H9 (cell line): ENCODE data around the gene DDX25. TPM values are rescaled to one million over a fixed set of nuclear protein-coding genes. Genes with fewer than 3 reads are reported as not detected.

ENCODE experiments used
- DNase-seq: peaks from one replicate; pipeline ENCODE4 v3.0.0-alpha.2; 2017
- H2AFZ ChIP-seq: one replicate; pipeline ENCODE4 v1.6.1; 2013; ENCODE audit warnings: mild to moderate bottlenecking, low read length, control low read depth, moderate library complexity
- H2AK5ac ChIP-seq: 2 replicates; pipeline ENCODE4 v1.6.1; 2013; ENCODE audit warnings: low read length, control low read depth, mixed read lengths; ENCODE audit not compliant: insufficient read length
- H2BK120ac ChIP-seq: one replicate; pipeline ENCODE4 v1.6.1; 2013; ENCODE audit warnings: low read depth, mild to moderate bottlenecking, low read length, control low read depth, inconsistent platforms; ENCODE audit not compliant: poor library complexity, severe bottlenecking
- H2BK12ac ChIP-seq: 2 replicates; pipeline ENCODE4 v1.6.1; 2013; ENCODE audit warnings: low read length, control low read depth, mixed read lengths, low read depth; ENCODE audit not compliant: insufficient read length
- H2BK15ac ChIP-seq: 2 replicates; pipeline ENCODE4 v1.6.1; 2013; ENCODE audit warnings: low read depth, low read length, control low read depth
- H2BK20ac ChIP-seq: one replicate; pipeline ENCODE4 v1.6.1; 2013; ENCODE audit warnings: low read depth, mild to moderate bottlenecking, low read length, control low read depth, inconsistent platforms; ENCODE audit not compliant: poor library complexity, severe bottlenecking
- H2BK5ac ChIP-seq: 2 replicates; pipeline ENCODE4 v1.6.1; 2013; ENCODE audit warnings: low read length, control low read depth, mixed read lengths; ENCODE audit not compliant: insufficient read length
- H3K14ac ChIP-seq: 2 replicates; pipeline ENCODE4 v1.6.1; 2013; ENCODE audit warnings: low read length, control low read depth; ENCODE audit not compliant: insufficient read depth
- H3K18ac ChIP-seq: 2 replicates; pipeline ENCODE4 v1.6.1; 2013; ENCODE audit warnings: low read depth, mild to moderate bottlenecking, mixed read lengths, low read length, control low read depth; ENCODE audit not compliant: insufficient read length
- H3K23ac ChIP-seq: 2 replicates; pipeline ENCODE4 v1.6.1; 2013; ENCODE audit warnings: low read length, control low read depth, mixed read lengths, low read depth; ENCODE audit not compliant: insufficient read length
- H3K23me2 ChIP-seq: 2 replicates; pipeline ENCODE4 v1.6.1; 2013; ENCODE audit warnings: low read depth, mild to moderate bottlenecking, mixed read lengths, low read length, control low read depth; ENCODE audit not compliant: insufficient read length, poor library complexity, severe bottlenecking
- H3K27ac ChIP-seq: 2 replicates; pipeline ENCODE4 v1.5.1; 2013; ENCODE audit warnings: low read length, control low read depth, mixed read lengths, low read depth; ENCODE audit not compliant: insufficient read length
- H3K27me3 ChIP-seq: 2 replicates; pipeline ENCODE4 v1.6.1; 2013; ENCODE audit warnings: low read length, control low read depth, inconsistent platforms; ENCODE audit not compliant: insufficient read depth
- H3K4ac ChIP-seq: 2 replicates; pipeline ENCODE4 v1.6.1; 2013; ENCODE audit warnings: low read depth, mild to moderate bottlenecking, control low read depth, inconsistent platforms, low read length, moderate library complexity
- H3K4me1 ChIP-seq: 2 replicates; pipeline ENCODE4 v1.6.1; 2013; ENCODE audit warnings: low read length, control low read depth, inconsistent platforms; ENCODE audit not compliant: insufficient read depth
- H3K4me2 ChIP-seq: 2 replicates; pipeline ENCODE4 v1.6.1; 2013; ENCODE audit warnings: low read length, control low read depth, mixed read lengths; ENCODE audit not compliant: insufficient read length, insufficient read depth
- H3K56ac ChIP-seq: 2 replicates; pipeline ENCODE4 v1.6.1; 2013; ENCODE audit warnings: low read depth, mild to moderate bottlenecking, mixed read lengths, low read length, control low read depth; ENCODE audit not compliant: insufficient read length
- H3K79me1 ChIP-seq: 2 replicates; pipeline ENCODE4 v1.6.1; 2013; ENCODE audit warnings: low read depth, mild to moderate bottlenecking, moderate library complexity, low read length, control low read depth, inconsistent platforms; ENCODE audit not compliant: insufficient read depth, poor library complexity, severe bottlenecking
- H3K79me2 ChIP-seq: 2 replicates; pipeline ENCODE4 v1.6.1; 2013; ENCODE audit warnings: low read length, control low read depth, inconsistent platforms; ENCODE audit not compliant: insufficient read depth
- H3K9ac ChIP-seq: 2 replicates; pipeline ENCODE4 v1.6.1; 2013; ENCODE audit warnings: low read length, control low read depth, mixed read lengths; ENCODE audit not compliant: insufficient read length; ENCODE audit errors: extremely low read depth
- H3K9me3 ChIP-seq: one replicate; pipeline ENCODE4 v1.6.1; 2013; ENCODE audit warnings: low read depth, low read length, inconsistent platforms; ENCODE audit not compliant: control insufficient read depth
- H3T11ph ChIP-seq: one replicate; pipeline ENCODE4 v1.6.1; 2013; ENCODE audit warnings: mild to moderate bottlenecking, low read length, control low read depth, inconsistent platforms
- H4K20me1 ChIP-seq: one replicate; pipeline ENCODE4 v1.6.1; 2013; ENCODE audit not compliant: control insufficient read depth, insufficient read length, insufficient read depth
- H4K5ac ChIP-seq: 2 replicates; pipeline ENCODE4 v1.6.1; 2013; ENCODE audit warnings: low read depth, mild to moderate bottlenecking, mixed read lengths, low read length, control low read depth; ENCODE audit not compliant: insufficient read length
- H4K8ac ChIP-seq: replicated peaks from 2 replicates; pipeline ENCODE4 v1.6.1; 2013; ENCODE audit warnings: low read length, control low read depth, mixed read lengths, low read depth; ENCODE audit not compliant: insufficient read length
- H4K91ac ChIP-seq: 2 replicates; pipeline ENCODE4 v1.6.1; 2013; ENCODE audit warnings: low read depth, mild to moderate bottlenecking, moderate library complexity, mixed read lengths, low read length, control low read depth; ENCODE audit not compliant: insufficient read length
- H3K27ac Mint-ChIP-seq, 3 experiments: 2 replicates in 2 of 3; 3 replicates in 1 of 3; pipeline ENCODE4 v1.8.0; 2020 to 2021; ENCODE audit warnings: mixed read lengths in 3 of 3, mild to moderate bottlenecking in 1 of 3, moderate library complexity in 1 of 3
- H3K27me3 Mint-ChIP-seq: 2 replicates; pipeline ENCODE4 v1.8.0; 2021; ENCODE audit warnings: low read depth, mild to moderate bottlenecking, moderate library complexity, mixed read lengths
- H3K36me3 Mint-ChIP-seq, 3 experiments: 2 replicates in 2 of 3; 3 replicates in 1 of 3; pipeline ENCODE4 v1.8.0; 2020 to 2021; ENCODE audit warnings: low read depth in 3 of 3, mixed read lengths in 3 of 3; ENCODE audit not compliant: insufficient read depth in 1 of 3
- H3K4me1 Mint-ChIP-seq, 2 experiments: 2 replicates each; pipeline ENCODE4 v1.8.0; 2020; ENCODE audit warnings: mixed read lengths in 2 of 2
- H3K4me3 Mint-ChIP-seq, 2 experiments: 2 replicates in 1 of 2; 3 replicates in 1 of 2; pipeline ENCODE4 v1.8.0; 2020 to 2021; ENCODE audit warnings: mild to moderate bottlenecking in 2 of 2, mixed read lengths in 2 of 2, moderate library complexity in 1 of 2
- H3K9me3 Mint-ChIP-seq, 2 experiments: 2 replicates in 1 of 2; 3 replicates in 1 of 2; pipeline ENCODE4 v1.8.0; 2020; ENCODE audit warnings: mild to moderate bottlenecking in 2 of 2, mixed read lengths in 2 of 2, moderate library complexity in 1 of 2
- WGBS: extraction: QIAGEN DNeasy Blood & Tissue Kit; methylation state at CpG from one replicate; pipeline ENCODE4 v1.1.7; 2013; ENCODE audit warnings: missing lambda C conversion rate, low lambda C conversion rate, mixed read lengths; ENCODE audit not compliant: insufficient read length; ENCODE audit errors: extremely low coverage; 5-methylcytosine and 5-hydroxymethylcytosine counted together
- total RNA-seq: library from RNA; stranded (reverse); gene quantifications from 2 replicates; pipeline ENCODE4 v1.2.1, GENCODE V29; 2021
- TF ChIP-seq, protein P1 (sequence below): fragments of 200-600 bp; sonication (generic); conservative IDR thresholded peaks from 3 replicates; pipeline ENCODE4 v1.8.0; 2021; ENCODE audit warnings: antibody characterized with exemption, mild to moderate bottlenecking

Gene DDX25
- total RNA-seq, 1 experiment from 2014 or later = 6.9 TPM

DNA sequence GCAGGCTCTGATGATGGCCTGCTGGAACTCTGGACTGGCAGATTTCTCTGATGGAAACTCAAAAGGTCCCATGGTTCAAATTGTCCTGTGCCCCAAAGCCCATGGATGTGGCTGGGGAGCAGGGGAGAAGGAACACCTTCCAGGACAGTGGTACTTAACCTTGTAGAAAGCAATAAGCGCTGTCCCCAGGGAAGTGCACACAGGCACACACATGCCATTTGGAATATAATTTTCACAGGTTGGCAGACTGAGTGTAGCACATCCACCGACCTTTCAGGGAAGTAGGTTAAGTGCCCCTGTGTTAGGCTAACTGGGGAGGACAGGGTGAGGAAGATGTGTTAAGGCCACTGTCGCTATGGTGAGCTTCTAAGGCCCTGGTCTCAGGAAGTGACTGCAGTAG, 17.8 kb downstream of the DDX25 start:
- Mint-ChIP-seq H3K36me3 (no peaks in the 10 kb centered on the region), H3K27ac (no peak overlapping the region), H3K9me3 (no peaks in the 10 kb centered on the region; a peak in 1 of 5 replicates), H3K27me3 (peaks cover 3% of the 10 kb centered on the region), H3K4me1 (peaks cover 14 to 17% of the 10 kb centered on the region in 2 experiments), H3K4me3 (no peak overlapping the region)
- Histone ChIP-seq H4K8ac (no peak overlapping the region), H3K79me1 (no peaks in the 10 kb centered on the region), H3K27ac (no peak overlapping the region), H2AFZ (no peak overlapping the region), H3K23me2 (no peaks in the 10 kb centered on the region), H3K23ac (no peak overlapping the region), H3K4me1 (no peaks in the 10 kb centered on the region), H2AK5ac (no peak overlapping the region), H3K18ac (no peak overlapping the region), H4K91ac (no peak overlapping the region), H2BK120ac (no peak overlapping the region), H3K9me3 (no peaks in the 10 kb centered on the region), H3T11ph (no peak overlapping the region), H3K79me2 (no peaks in the 10 kb centered on the region), H2BK5ac (no peak overlapping the region), H3K14ac (no peak overlapping the region), H3K27me3 (no peaks in the 10 kb centered on the region), H2BK12ac (no peak overlapping the region), H4K5ac (no peak overlapping the region), H3K9ac (no peak overlapping the region), H3K4me2 (no peak overlapping the region), H2BK15ac (no peak overlapping the region), H2BK20ac (no peak overlapping the region), H3K56ac (no peak overlapping the region), H3K4ac (no peak overlapping the region), H4K20me1 (no peaks in the 10 kb centered on the region)
- WGBS = no CpG with 5 or more reads among the region's 3 CpGs
- DNase-seq = no peak
- TF ChIP-seq, protein P1, sequence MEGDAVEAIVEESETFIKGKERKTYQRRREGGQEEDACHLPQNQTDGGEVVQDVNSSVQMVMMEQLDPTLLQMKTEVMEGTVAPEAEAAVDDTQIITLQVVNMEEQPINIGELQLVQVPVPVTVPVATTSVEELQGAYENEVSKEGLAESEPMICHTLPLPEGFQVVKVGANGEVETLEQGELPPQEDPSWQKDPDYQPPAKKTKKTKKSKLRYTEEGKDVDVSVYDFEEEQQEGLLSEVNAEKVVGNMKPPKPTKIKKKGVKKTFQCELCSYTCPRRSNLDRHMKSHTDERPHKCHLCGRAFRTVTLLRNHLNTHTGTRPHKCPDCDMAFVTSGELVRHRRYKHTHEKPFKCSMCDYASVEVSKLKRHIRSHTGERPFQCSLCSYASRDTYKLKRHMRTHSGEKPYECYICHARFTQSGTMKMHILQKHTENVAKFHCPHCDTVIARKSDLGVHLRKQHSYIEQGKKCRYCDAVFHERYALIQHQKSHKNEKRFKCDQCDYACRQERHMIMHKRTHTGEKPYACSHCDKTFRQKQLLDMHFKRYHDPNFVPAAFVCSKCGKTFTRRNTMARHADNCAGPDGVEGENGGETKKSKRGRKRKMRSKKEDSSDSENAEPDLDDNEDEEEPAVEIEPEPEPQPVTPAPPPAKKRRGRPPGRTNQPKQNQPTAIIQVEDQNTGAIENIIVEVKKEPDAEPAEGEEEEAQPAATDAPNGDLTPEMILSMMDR = no peak
